OCI-LY7 (cell line): Measurements from ENCODE around the gene LDLRAD2.

Source experiments
- EZH2phosphoT487 ChIP-seq: fragments of 200-600 bp; sonication (generic); IDR thresholded peaks from 2 replicates; pipeline ENCODE4 v1.6.1; 2018; ENCODE audit warnings: low read depth, borderline replicate concordance, mild to moderate bottlenecking, mixed run types, antibody characterized with exemption, low read length, moderate library complexity, mixed read lengths
- TF ChIP-seq, protein P1 (sequence below): fragments of 200-600 bp; sonication (generic); conservative IDR thresholded peaks from 2 replicates; pipeline ENCODE4 v1.5.1; 2014; ENCODE audit warnings: mild to moderate bottlenecking, antibody characterized with exemption, low read length, moderate library complexity, mixed read lengths

DNA sequence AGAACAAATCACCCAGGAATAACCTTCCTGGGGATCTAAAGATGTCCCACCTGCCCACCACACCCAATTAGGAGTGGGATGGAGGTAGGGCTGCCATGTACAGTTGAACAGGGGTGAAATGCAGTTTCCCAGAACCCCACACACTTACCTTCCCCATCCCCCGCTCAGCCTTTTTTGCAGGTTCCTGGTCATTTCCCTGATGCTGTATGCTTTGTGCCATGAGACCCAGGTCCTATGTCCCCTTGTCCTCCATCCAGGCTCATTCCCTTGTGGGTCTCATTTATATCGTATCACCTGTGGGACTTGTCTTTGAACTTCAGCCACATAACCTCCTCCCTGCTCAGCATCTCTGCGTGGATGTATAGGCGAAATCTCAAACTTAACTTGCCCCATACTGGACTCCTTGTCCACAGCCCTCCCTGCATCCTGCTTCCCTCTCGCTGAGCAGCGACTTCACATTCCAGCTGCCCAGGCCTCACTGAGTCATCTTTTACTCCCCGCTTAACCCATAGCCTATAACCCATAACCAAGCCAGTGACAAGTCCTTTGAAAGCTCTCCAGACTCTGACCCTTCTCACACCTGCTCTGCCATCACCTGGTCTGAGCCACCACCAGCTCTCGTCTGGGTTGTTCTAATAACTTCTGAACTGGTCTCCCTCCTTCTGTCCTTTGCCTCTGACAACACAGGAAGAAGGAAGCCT lies 4.7 kb downstream of the LDLRAD2 start:
- TF ChIP-seq, protein P1, sequence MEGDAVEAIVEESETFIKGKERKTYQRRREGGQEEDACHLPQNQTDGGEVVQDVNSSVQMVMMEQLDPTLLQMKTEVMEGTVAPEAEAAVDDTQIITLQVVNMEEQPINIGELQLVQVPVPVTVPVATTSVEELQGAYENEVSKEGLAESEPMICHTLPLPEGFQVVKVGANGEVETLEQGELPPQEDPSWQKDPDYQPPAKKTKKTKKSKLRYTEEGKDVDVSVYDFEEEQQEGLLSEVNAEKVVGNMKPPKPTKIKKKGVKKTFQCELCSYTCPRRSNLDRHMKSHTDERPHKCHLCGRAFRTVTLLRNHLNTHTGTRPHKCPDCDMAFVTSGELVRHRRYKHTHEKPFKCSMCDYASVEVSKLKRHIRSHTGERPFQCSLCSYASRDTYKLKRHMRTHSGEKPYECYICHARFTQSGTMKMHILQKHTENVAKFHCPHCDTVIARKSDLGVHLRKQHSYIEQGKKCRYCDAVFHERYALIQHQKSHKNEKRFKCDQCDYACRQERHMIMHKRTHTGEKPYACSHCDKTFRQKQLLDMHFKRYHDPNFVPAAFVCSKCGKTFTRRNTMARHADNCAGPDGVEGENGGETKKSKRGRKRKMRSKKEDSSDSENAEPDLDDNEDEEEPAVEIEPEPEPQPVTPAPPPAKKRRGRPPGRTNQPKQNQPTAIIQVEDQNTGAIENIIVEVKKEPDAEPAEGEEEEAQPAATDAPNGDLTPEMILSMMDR: no peak
- TF ChIP-seq EZH2phosphoT487: no peak
